Hepatocyte (in vitro differentiated cells): ENCODE data around the gene IRF2BPL.

ENCODE experiments used
- CTCF ChIP-seq: fragments of 200-600 bp; sonication (generic); IDR thresholded peaks from 2 replicates; pipeline ENCODE4 v1.5.1; 2016; ENCODE audit warnings: antibody characterized with exemption, mild to moderate bottlenecking; ENCODE audit not compliant: poor library complexity
- EZH2phosphoT487 ChIP-seq: fragments of 200-600 bp; sonication (generic); IDR thresholded peaks from one replicate; pipeline ENCODE4 v1.6.1; 2018; ENCODE audit warnings: antibody characterized with exemption, mild to moderate bottlenecking, low read depth, moderate library complexity; ENCODE audit not compliant: unreplicated experiment, severe bottlenecking

- no peak for TF ChIP-seq CTCF
- TF ChIP-seq EZH2phosphoT487, result no peak
Observed at GRCh38 chr14:77007975-77008421, 20.5 kb downstream of the IRF2BPL start.
